HEK293 (cell line): ENCODE measurements around the gene ABR.

Experiments used
- AEBP2 ChIP-seq: fragments of 450-650 bp; formaldehyde crosslinking; IDR thresholded peaks from 2 replicates; pipeline ENCODE4 v1.5.1; 2016; ENCODE audit warnings: missing biosample characterization, missing genetic modification characterization, borderline replicate concordance
- BCL11A ChIP-seq: fragments of 450-650 bp; formaldehyde crosslinking; IDR thresholded peaks from 2 replicates; pipeline ENCODE4 v1.5.1; 2016; ENCODE audit warnings: low read depth, missing biosample characterization, missing genetic modification characterization
- KLF1 ChIP-seq: fragments of 450-650 bp; formaldehyde crosslinking; IDR thresholded peaks from 2 replicates; pipeline ENCODE4 v1.5.1; 2016; ENCODE audit warnings: missing biosample characterization, missing genetic modification characterization
- PRDM10 ChIP-seq: fragments of 450-650 bp; formaldehyde crosslinking; IDR thresholded peaks from 2 replicates; pipeline ENCODE4 v1.5.1; 2016; ENCODE audit warnings: missing biosample characterization, missing genetic modification characterization
- PRDM4 ChIP-seq: fragments of 450-650 bp; formaldehyde crosslinking; IDR thresholded peaks from 2 replicates; pipeline ENCODE4 v1.5.1; 2017; ENCODE audit warnings: missing biosample characterization, missing genetic modification characterization
- SCRT1 ChIP-seq: fragments of 450-650 bp; formaldehyde crosslinking; IDR thresholded peaks from 2 replicates; pipeline ENCODE4 v1.5.1; 2016; ENCODE audit warnings: missing biosample characterization, missing genetic modification characterization, borderline replicate concordance
- SP2 ChIP-seq: fragments of 450-650 bp; formaldehyde crosslinking; IDR thresholded peaks from 2 replicates; pipeline ENCODE4 v1.5.1; 2016; ENCODE audit warnings: missing biosample characterization, missing genetic modification characterization
- TRIM28 ChIP-seq: IDR thresholded peaks from 2 replicates; pipeline ENCODE4 v1.6.1; 2011; ENCODE audit warnings: low read length, control low read depth, borderline replicate concordance
- TSHZ1 ChIP-seq: fragments of 450-650 bp; formaldehyde crosslinking; IDR thresholded peaks from 2 replicates; pipeline ENCODE4 v1.5.1; 2016; ENCODE audit warnings: missing biosample characterization, missing genetic modification characterization, borderline replicate concordance
- ZBTB10 ChIP-seq: fragments of 450-650 bp; formaldehyde crosslinking; IDR thresholded peaks from 2 replicates; pipeline ENCODE4 v1.5.1; 2016; ENCODE audit warnings: missing biosample characterization, missing genetic modification characterization
- ZBTB20 ChIP-seq: fragments of 450-650 bp; formaldehyde crosslinking; IDR thresholded peaks from 2 replicates; pipeline ENCODE4 v1.5.1; 2016; ENCODE audit warnings: missing biosample characterization, missing genetic modification characterization
- ZBTB8A ChIP-seq: fragments of 450-650 bp; formaldehyde crosslinking; IDR thresholded peaks from 2 replicates; pipeline ENCODE4 v1.5.1; 2016; ENCODE audit warnings: missing biosample characterization, missing genetic modification characterization
- ZNF112 ChIP-seq: fragments of 450-650 bp; formaldehyde crosslinking; IDR thresholded peaks from 2 replicates; pipeline ENCODE4 v1.5.0; 2017; ENCODE audit warnings: missing biosample characterization, missing genetic modification characterization
- ZNF19 ChIP-seq: fragments of 450-650 bp; formaldehyde crosslinking; IDR thresholded peaks from 2 replicates; pipeline ENCODE4; 2016; ENCODE audit warnings: missing biosample characterization, missing genetic modification characterization, low read depth
- ZNF223 ChIP-seq: fragments of 450-650 bp; formaldehyde crosslinking; IDR thresholded peaks from 2 replicates; pipeline ENCODE4 v1.5.1; 2016; ENCODE audit warnings: missing biosample characterization, missing genetic modification characterization
- ZNF24 ChIP-seq: fragments of 450-650 bp; formaldehyde crosslinking; IDR thresholded peaks from 2 replicates; pipeline ENCODE4 v1.5.1; 2016; ENCODE audit warnings: missing biosample characterization, missing genetic modification characterization
- ZNF280D ChIP-seq: fragments of 450-650 bp; formaldehyde crosslinking; IDR thresholded peaks from 2 replicates; pipeline ENCODE4 v1.5.1; 2016; ENCODE audit warnings: missing biosample characterization, missing genetic modification characterization
- ZNF416 ChIP-seq: fragments of 450-650 bp; formaldehyde crosslinking; IDR thresholded peaks from 2 replicates; pipeline ENCODE4 v1.5.1; 2016; ENCODE audit warnings: missing biosample characterization, missing genetic modification characterization
- ZNF48 ChIP-seq: fragments of 450-650 bp; formaldehyde crosslinking; IDR thresholded peaks from 2 replicates; pipeline ENCODE4 v1.5.1; 2016; ENCODE audit warnings: missing biosample characterization, missing genetic modification characterization
- ZNF514 ChIP-seq: fragments of 450-650 bp; formaldehyde crosslinking; IDR thresholded peaks from 2 replicates; pipeline ENCODE4 v1.5.1; 2016; ENCODE audit warnings: missing biosample characterization, missing genetic modification characterization
- ZNF548 ChIP-seq: fragments of 450-650 bp; formaldehyde crosslinking; IDR thresholded peaks from 2 replicates; pipeline ENCODE4 v1.5.1; 2016; ENCODE audit warnings: missing biosample characterization, missing genetic modification characterization
- ZNF585B ChIP-seq: fragments of 450-650 bp; formaldehyde crosslinking; IDR thresholded peaks from 2 replicates; pipeline ENCODE4 v1.5.1; 2016; ENCODE audit warnings: missing biosample characterization, missing genetic modification characterization

The ABR gene

GRCh38 chr17:1203111-1203966 is 23.6 kb upstream of the ABR start (continued):
- TF ChIP-seq ZBTB20 (tag by site-specific recombination) (peak; percentile 86), ZNF280D (no peak), TRIM28 (no peak), SP2 (tag by site-specific recombination) (peak; percentile 33; the same call in 1 of the 2 replicates), ZNF416 (no peak), ZNF548 (no peak), ZNF112 (no peak), TSHZ1 (tag by site-specific recombination) (peak; percentile 35; the same call in 1 of the 2 replicates), PRDM4 (tag by site-specific recombination) (no peak), ZNF24 (tag by site-specific recombination) (peak; percentile 69; the same call in 1 of the 2 replicates), ZBTB10 (tag by site-specific recombination) (peak; percentile 81), KLF1 (peak; percentile 24; the same call in 1 of the 2 replicates), ZNF585B (tag by site-specific recombination) (no peak), ZNF514 (no peak), SCRT1 (no peak), ZNF48 (no peak), PRDM10 (no peak), ZBTB8A (tag by site-specific recombination) (peak; percentile 82), ZNF19 (tag by site-specific recombination) (no peak), ZNF223 (tag by site-specific recombination) (no peak), AEBP2 (tag by site-specific recombination) (no peak), BCL11A (tag by site-specific recombination) (no peak)
